Osteoblast (primary cell): ENCODE results near the gene DCDC2. TPM values are rescaled to one million over a fixed set of nuclear protein-coding genes. Genes with fewer than 3 reads are reported as not detected.

Experiments used
- DNase-seq: peaks from one replicate; pipeline ENCODE4 v3.0.0; 2011; ENCODE audit warnings: low spot score, mixed read lengths; ENCODE audit not compliant: insufficient read length; ENCODE audit errors: missing footprints
- H2AFZ ChIP-seq: 2 replicates; pipeline ENCODE4 v1.6.0; 2011; ENCODE audit warnings: mild to moderate bottlenecking, low read length
- H3K27ac ChIP-seq: 2 replicates; pipeline ENCODE4 v1.5.1; 2011; ENCODE audit warnings: mild to moderate bottlenecking, low read depth, low read length, moderate library complexity
- H3K27me3 ChIP-seq: 2 replicates; pipeline ENCODE4 v1.6.0; 2012; ENCODE audit warnings: mild to moderate bottlenecking, control low read depth, inconsistent platforms, low read length, moderate library complexity; ENCODE audit not compliant: insufficient read depth
- H3K36me3 ChIP-seq: 2 replicates; pipeline ENCODE4 v1.5.1; 2011; ENCODE audit warnings: mild to moderate bottlenecking, low read length, control low read depth, moderate library complexity; ENCODE audit not compliant: insufficient read depth
- H3K4me1 ChIP-seq: 2 replicates; pipeline ENCODE4 v1.5.1; 2011; ENCODE audit warnings: mild to moderate bottlenecking, low read length, control low read depth, moderate library complexity; ENCODE audit not compliant: insufficient read depth
- H3K4me2 ChIP-seq: 2 replicates; pipeline ENCODE4 v1.6.0; 2011; ENCODE audit warnings: mild to moderate bottlenecking, low read length; ENCODE audit not compliant: insufficient read depth
- H3K4me3 ChIP-seq: fragments of 200-600 bp; sonication (generic); 3 replicates; pipeline ENCODE4 v1.5.1; 2012; ENCODE audit warnings: mild to moderate bottlenecking, low read length, inconsistent platforms; ENCODE audit not compliant: insufficient read depth
- H3K79me2 ChIP-seq: 2 replicates; pipeline ENCODE4 v1.6.0; 2012; ENCODE audit warnings: mild to moderate bottlenecking, low read length, control low read depth, inconsistent platforms; ENCODE audit not compliant: insufficient read depth
- H3K9me3 ChIP-seq: 2 replicates; pipeline ENCODE4 v1.5.1; 2011; ENCODE audit warnings: low read depth, low read length, control low read depth
- H4K20me1 ChIP-seq: 2 replicates; pipeline ENCODE4 v1.6.0; 2012; ENCODE audit warnings: mild to moderate bottlenecking, low read length, control low read depth; ENCODE audit not compliant: insufficient read depth
- total RNA-seq: library from RNA; depleted of rRNA; stranded (reverse); fragments of >200 nt; gene quantifications from 2 replicates; pipeline ENCODE4 v1.2.3, GENCODE V29; 2012
- TF ChIP-seq, protein P1 (sequence below): IDR thresholded peaks from 2 replicates; pipeline ENCODE4 v1.5.1; 2011; ENCODE audit warnings: mild to moderate bottlenecking, low read depth, low read length, moderate library complexity; ENCODE audit errors: extremely low read depth

Gene DCDC2
- total RNA-seq, 1 donor, result under 0.01 TPM

DNA sequence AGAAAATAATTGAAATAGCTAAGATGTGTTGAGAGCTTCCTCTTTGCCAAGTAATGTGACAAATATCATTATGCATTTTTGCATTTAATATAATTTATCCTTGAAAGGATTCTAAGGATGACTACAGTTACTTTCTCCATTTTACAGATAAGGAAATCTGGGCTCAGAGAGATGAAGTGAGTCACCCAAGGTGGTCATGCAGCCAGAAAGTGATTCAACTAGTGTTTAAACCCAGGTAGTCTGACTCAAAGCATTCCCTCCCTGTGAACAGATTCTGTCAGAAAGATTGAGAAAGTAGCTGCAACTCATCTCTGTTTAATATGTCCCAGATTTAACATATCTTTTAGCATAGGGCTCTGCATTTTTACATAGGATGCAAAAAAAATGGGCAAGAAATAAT, 203.7 kb downstream of the DCDC2 start:
- H2AFZ ChIP-seq, result no peak overlapping the region
- H3K79me2 ChIP-seq, result no peaks in the 10 kb centered on the region
- no peaks in the 10 kb centered on the region for H3K27me3 ChIP-seq
- H3K9me3 ChIP-seq, result no peaks in the 10 kb centered on the region
- no peak overlapping the region for H3K27ac ChIP-seq
- no peak overlapping the region for H3K4me2 ChIP-seq
- H3K4me3 ChIP-seq, result no peak overlapping the region
- no peaks in the 10 kb centered on the region for H4K20me1 ChIP-seq
- TF ChIP-seq, protein P1, sequence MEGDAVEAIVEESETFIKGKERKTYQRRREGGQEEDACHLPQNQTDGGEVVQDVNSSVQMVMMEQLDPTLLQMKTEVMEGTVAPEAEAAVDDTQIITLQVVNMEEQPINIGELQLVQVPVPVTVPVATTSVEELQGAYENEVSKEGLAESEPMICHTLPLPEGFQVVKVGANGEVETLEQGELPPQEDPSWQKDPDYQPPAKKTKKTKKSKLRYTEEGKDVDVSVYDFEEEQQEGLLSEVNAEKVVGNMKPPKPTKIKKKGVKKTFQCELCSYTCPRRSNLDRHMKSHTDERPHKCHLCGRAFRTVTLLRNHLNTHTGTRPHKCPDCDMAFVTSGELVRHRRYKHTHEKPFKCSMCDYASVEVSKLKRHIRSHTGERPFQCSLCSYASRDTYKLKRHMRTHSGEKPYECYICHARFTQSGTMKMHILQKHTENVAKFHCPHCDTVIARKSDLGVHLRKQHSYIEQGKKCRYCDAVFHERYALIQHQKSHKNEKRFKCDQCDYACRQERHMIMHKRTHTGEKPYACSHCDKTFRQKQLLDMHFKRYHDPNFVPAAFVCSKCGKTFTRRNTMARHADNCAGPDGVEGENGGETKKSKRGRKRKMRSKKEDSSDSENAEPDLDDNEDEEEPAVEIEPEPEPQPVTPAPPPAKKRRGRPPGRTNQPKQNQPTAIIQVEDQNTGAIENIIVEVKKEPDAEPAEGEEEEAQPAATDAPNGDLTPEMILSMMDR, result no peak
- no peaks in the 10 kb centered on the region for H3K36me3 ChIP-seq
- no peak for DNase-seq
- no peaks in the 10 kb centered on the region for H3K4me1 ChIP-seq

DNA sequence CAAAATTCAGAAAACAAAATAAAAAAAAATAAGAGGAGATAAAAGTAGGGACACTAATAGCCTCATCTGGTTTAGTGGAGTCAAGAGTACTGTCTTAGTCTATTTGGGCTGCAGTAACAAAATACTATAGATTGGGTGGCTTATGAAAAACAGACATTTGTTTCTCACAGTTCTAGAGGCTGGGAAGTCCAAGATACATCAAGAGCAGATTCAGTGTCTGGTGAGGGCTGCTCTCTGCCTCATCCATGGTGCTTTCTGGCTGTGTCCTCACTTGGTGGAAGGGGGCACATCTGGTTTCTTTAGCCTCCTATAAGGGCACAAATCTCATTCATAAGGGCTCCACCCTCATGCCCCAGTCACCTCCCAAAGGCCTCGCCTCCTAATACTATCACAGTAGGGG, 205.8 kb downstream of the DCDC2 start:
- Histone ChIP-seq H3K27ac (no peak overlapping the region), H3K4me1 (no peaks in the 10 kb centered on the region), H4K20me1 (no peaks in the 10 kb centered on the region), H3K27me3 (no peaks in the 10 kb centered on the region), H3K4me2 (no peak overlapping the region), H3K36me3 (no peaks in the 10 kb centered on the region), H3K79me2 (no peaks in the 10 kb centered on the region), H3K9me3 (no peaks in the 10 kb centered on the region), H2AFZ (no peak overlapping the region), H3K4me3 (no peak overlapping the region)
- DNase-seq, result no peak
- TF ChIP-seq, protein P1, result no peak

DNA sequence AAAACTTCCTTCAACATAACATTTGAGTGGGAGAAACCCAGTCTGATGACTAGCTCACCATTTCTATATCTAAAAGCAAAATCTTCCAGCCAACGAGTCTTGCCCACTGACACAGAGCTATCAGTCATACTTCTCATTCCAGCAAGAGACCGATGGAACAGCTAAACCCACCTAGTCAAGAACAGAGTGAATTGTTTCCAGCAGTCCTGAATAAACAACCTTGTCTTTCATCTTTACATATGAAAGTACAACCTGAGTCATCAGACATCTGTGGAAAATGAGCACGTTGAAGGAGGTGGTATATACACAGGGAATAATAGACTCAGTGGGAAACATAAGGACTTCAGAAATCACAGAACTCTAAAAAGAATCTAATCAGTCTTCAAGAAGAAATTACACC, 208.0 kb downstream of the DCDC2 start:
- TF ChIP-seq, protein P1, result no peak
- no peak for DNase-seq
- Histone ChIP-seq H3K79me2 (no peaks in the 10 kb centered on the region), H3K36me3 (no peaks in the 10 kb centered on the region), H3K4me2 (no peak overlapping the region), H3K4me3 (no peak overlapping the region), H3K27me3 (no peaks in the 10 kb centered on the region), H3K9me3 (no peaks in the 10 kb centered on the region), H3K4me1 (no peaks in the 10 kb centered on the region), H4K20me1 (no peaks in the 10 kb centered on the region), H2AFZ (no peak overlapping the region), H3K27ac (no peak overlapping the region)

DNA sequence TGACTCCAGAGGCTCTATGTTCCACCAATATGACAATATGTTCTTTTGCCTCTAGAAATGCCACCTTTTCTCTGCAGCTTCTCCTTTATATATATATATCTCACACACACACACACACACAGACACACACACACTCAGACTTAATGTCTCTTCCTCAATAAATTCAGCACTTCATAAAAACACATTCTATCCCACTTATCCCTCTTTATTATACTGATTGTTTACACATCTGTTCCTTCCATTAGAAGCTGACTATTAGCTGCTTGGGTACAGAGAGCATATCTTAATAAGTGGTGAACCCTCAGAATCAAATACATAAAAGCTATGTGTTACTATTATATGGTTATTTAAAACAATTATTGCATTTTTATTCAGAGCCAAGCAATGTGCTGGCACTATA, 208.6 kb downstream of the DCDC2 start:
- no peak for DNase-seq
- no peaks in the 10 kb centered on the region for H3K4me1 ChIP-seq
- no peaks in the 10 kb centered on the region for H3K9me3 ChIP-seq
- TF ChIP-seq, protein P1, result no peak
- no peak overlapping the region for H2AFZ ChIP-seq
- H3K27me3 ChIP-seq, result no peaks in the 10 kb centered on the region
- H3K79me2 ChIP-seq, result no peaks in the 10 kb centered on the region
- no peak overlapping the region for H3K27ac ChIP-seq
- no peak overlapping the region for H3K4me3 ChIP-seq
- H3K4me2 ChIP-seq, result no peak overlapping the region
- no peaks in the 10 kb centered on the region for H4K20me1 ChIP-seq
- no peaks in the 10 kb centered on the region for H3K36me3 ChIP-seq
